Measurements from ENCODE around the gene ABCC2. TPM values are rescaled to one million over a fixed set of nuclear protein-coding genes. Genes with fewer than 3 reads are reported as not detected.

ABCC2 gene
- total RNA-seq, 1 donor from 2014 or later: 0.22 TPM

DNA sequence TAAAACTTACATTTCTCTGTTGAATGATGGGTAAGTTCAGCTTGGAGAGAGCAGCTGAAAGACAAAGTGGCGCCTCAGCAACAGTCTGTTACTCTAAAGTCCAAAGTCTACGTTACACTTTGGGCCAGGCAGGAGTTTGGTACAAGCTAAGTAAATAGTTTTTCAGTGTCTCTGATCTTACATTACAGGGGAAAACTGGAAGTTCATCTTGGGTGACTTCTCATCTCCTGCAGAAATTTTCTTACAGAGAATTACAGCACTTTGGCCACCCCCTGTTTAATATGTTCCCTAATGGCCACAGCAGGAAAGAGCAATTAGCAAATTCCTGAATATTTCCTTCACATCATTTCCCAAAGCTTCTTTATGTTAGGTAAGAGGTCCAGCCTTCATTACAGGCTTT, 67.1 kb downstream of the ABCC2 start:
- peaks cover 10% of the 10 kb centered on the region for H3K4me1 ChIP-seq
- TF ChIP-seq, protein P1, sequence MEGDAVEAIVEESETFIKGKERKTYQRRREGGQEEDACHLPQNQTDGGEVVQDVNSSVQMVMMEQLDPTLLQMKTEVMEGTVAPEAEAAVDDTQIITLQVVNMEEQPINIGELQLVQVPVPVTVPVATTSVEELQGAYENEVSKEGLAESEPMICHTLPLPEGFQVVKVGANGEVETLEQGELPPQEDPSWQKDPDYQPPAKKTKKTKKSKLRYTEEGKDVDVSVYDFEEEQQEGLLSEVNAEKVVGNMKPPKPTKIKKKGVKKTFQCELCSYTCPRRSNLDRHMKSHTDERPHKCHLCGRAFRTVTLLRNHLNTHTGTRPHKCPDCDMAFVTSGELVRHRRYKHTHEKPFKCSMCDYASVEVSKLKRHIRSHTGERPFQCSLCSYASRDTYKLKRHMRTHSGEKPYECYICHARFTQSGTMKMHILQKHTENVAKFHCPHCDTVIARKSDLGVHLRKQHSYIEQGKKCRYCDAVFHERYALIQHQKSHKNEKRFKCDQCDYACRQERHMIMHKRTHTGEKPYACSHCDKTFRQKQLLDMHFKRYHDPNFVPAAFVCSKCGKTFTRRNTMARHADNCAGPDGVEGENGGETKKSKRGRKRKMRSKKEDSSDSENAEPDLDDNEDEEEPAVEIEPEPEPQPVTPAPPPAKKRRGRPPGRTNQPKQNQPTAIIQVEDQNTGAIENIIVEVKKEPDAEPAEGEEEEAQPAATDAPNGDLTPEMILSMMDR (IDR thresholded peaks at IDR 0.05; ENCODE audit: borderline replicate concordance): no peak
- H3K9me3 ChIP-seq (replicated peaks): peaks cover 8% of the 10 kb centered on the region
- H3K4me3 ChIP-seq: no peak overlapping the region
- H3K36me3 ChIP-seq: no peaks in the 10 kb centered on the region
- no peaks in the 10 kb centered on the region for H3K27me3 ChIP-seq (ENCODE audit: low read depth)
- no peak for DNase-seq
- intact Hi-C loops (cut with micrococcal nuclease): no loop called here
- H3K27ac ChIP-seq (replicated peaks): no peak overlapping the region

DNA sequence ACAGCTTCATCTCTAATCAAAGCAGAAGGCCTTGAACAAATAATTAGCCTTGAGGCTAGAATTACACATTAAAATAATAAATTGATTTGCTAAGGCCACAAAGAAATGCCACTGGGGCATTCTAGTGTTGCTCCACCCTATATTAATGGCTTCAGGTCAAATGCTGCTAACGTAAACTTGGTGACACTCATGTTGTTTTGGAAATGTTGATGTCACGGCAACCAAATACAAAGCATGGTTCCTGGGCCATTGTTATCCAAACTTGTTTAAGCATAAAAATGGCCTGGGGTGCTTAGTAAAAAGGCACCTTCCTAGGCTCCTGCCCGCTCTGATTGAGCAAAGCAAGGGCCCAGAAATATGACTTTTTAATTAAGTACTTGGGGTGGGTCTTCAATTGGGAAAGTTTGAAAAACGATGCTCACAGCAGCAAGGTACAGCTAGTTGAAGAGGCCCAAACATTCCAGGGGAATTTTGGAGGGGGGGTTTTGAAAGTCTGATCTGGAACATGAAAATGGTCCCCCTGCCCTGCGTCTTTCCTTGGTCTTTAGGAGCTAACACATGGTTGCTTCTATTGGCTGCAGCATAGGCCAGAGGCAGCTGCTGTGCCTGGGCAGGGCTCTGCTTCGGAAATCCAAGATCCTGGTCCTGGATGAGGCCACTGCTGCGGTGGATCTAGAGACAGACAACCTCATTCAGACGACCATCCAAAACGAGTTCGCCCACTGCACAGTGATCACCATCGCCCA, 67.8 kb downstream of the ABCC2 start:
- H3K4me1 ChIP-seq: peaks cover 10% of the 10 kb centered on the region
- intact Hi-C loops (cut with micrococcal nuclease): loop anchor here (10.0 kb wide), 1 partner anchor 165 kb away; no protein-coding TSS in a partner anchor
- H3K9me3 ChIP-seq (replicated peaks): peaks cover 8% of the 10 kb centered on the region
- H3K27ac ChIP-seq (replicated peaks): no peak overlapping the region
- H3K27me3 ChIP-seq (ENCODE audit: low read depth): no peaks in the 10 kb centered on the region
- no peaks in the 10 kb centered on the region for H3K36me3 ChIP-seq
- no peak for DNase-seq
- H3K4me3 ChIP-seq: no peak overlapping the region
- TF ChIP-seq, protein P1 (IDR thresholded peaks at IDR 0.05; ENCODE audit: borderline replicate concordance): no peak

DNA sequence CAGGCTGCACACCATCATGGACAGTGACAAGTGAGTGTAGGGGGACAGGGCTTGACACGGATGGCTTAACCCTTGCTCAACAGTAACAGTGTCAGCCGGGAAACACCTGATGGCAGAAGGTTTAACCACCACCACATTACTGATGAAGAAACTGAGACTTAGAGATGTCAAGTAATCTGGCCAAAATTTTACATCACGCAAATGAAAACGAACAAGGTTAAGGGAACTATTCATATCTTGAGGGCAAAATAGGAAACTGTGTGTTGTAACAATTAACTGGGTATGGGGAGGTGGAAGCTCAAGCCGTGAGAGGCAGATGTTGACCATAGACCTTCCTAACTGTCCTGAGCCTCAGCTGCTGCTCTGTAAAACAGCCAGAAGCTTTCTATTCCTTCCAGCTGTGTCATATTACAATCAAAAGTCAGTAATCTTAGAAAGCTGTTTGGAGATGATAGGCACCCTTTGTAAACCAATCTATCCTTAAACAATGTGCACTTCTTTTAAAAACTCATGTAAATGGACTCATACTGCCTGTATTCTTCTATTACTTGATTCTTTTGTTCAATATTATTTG, 68.4 kb downstream of the ABCC2 start:
- intact Hi-C loops (cut with micrococcal nuclease): loop anchor here (10.0 kb wide), 1 partner anchor 164 kb away; no protein-coding TSS in a partner anchor
- DNase-seq: no peak

DNA sequence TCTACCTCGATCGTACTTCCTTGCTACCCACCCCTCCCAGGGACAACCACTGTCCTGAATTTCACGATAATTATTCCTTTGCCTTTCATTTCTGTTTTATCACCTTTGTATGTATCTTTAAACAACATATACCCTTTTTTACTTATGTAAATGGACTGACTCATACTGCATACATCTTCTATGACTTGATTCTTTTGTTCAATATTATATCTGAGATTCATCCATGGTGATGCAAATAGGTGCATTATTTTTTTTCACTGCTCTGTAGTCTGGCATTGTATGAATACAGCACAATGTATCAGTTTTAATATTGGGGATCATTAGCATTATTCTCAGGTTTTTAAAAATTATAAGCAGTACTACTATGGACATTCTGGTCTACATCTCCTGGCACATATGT, 69.4 kb downstream of the ABCC2 start:
- TF ChIP-seq, protein P1 (IDR thresholded peaks at IDR 0.05; ENCODE audit: borderline replicate concordance): no peak
- Histone ChIP-seq H3K4me3 (no peak overlapping the region), H3K36me3 (no peaks in the 10 kb centered on the region), H3K27ac (replicated peaks) (no peak overlapping the region), H3K9me3 (replicated peaks) (peaks cover 8% of the 10 kb centered on the region), H3K4me1 (no peaks in the 10 kb centered on the region), H3K27me3 (ENCODE audit: low read depth) (no peaks in the 10 kb centered on the region)
- no peak for DNase-seq
- intact Hi-C loops (cut with micrococcal nuclease): loop anchor here (10.0 kb wide), 1 partner anchor 163 kb away; no protein-coding TSS in a partner anchor

More for the DNA sequence above, 68.4 kb downstream of the ABCC2 start:
- Histone ChIP-seq H3K36me3 (no peaks in the 10 kb centered on the region), H3K4me3 (no peak overlapping the region), H3K27me3 (ENCODE audit: low read depth) (no peaks in the 10 kb centered on the region), H3K4me1 (peaks cover 6% of the 10 kb centered on the region), H3K9me3 (replicated peaks) (peaks cover 8% of the 10 kb centered on the region), H3K27ac (replicated peaks) (no peak overlapping the region)
- TF ChIP-seq, protein P1 (IDR thresholded peaks at IDR 0.05; ENCODE audit: borderline replicate concordance): no peak

DNA sequence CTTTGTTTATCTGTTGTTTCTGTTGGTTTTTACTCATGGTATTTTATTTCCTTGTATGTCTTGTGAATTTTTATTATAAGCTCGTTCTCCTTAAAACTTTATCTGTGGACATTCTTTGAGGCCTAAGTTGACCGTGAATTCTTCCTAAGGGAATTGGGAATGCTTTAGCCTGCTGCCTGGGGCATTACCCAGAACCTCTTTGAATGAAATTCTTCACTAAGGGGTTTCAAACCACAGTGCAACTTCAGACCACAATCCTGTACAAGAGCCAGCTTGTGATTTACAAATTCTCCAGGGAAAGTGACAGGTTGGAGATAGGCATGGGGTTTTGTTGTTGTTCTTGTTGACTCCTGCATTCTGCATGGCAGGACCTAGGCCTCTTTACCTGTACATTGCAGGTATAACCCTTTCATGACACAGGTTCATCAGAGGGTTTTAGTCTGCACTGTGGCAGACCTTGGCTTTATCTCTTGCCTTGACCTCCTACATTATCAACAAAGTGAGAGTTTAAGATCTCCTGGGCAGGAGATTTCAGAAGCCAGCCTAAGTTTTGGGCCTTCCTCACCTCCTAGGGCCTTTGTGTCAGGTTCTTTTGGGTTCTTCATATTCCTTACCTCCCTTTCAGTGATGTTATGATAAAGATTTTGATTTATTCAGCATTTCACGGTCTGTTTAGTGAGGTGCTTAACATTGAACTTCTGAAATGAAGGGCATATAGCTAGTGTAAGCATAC, 70.2 kb downstream of the ABCC2 start:
- intact Hi-C loops (cut with micrococcal nuclease): loop anchor here (10.0 kb wide), 1 partner anchor 162 kb away; no protein-coding TSS in a partner anchor
- TF ChIP-seq, protein P1 (IDR thresholded peaks at IDR 0.05; ENCODE audit: borderline replicate concordance): no peak
- Histone ChIP-seq H3K27me3 (ENCODE audit: low read depth) (no peaks in the 10 kb centered on the region), H3K36me3 (no peaks in the 10 kb centered on the region), H3K4me1 (no peaks in the 10 kb centered on the region), H3K4me3 (no peak overlapping the region), H3K9me3 (replicated peaks) (peaks cover 8% of the 10 kb centered on the region), H3K27ac (replicated peaks) (no peak overlapping the region)
- DNase-seq: no peak

Data from left ventricle myocardium inferior (tissue), 1 donor.